Activated T-cell treated with anti-CD3 and anti-CD28 coated beads, Interleukin-2, amount 50 U/mL, for 72 hours (primary cell): ENCODE data around the gene CYP26A1. TPM values are rescaled to one million over a fixed set of nuclear protein-coding genes. Genes with fewer than 3 reads are reported as not detected.

Source experiments
- ATAC-seq, 2 donors: fragments of 150-1000 bp; cut with Tn5 transposase; replicated peaks in 1 of 2; 2 replicates each; pipeline ENCODE4 v1.10.0; 2021; ENCODE audit warnings: moderate library complexity in 2 of 2, mild to moderate bottlenecking in 1 of 2
- DNase-seq, 2 donors: peaks; one replicate each; pipeline ENCODE4 v3.0.0; 2021 to 2022; ENCODE audit warnings: mixed read lengths in 1 of 2
- H3K27ac Mint-ChIP-seq: one replicate; pipeline ENCODE4 v1.8.0; 2022; ENCODE audit warnings: mild to moderate bottlenecking, moderate library complexity, mixed read lengths
- H3K27me3 Mint-ChIP-seq: one replicate; pipeline ENCODE4 v1.8.0; 2022; ENCODE audit warnings: low read depth, mixed read lengths
- H3K36me3 Mint-ChIP-seq, 2 donors: one replicate each; pipeline ENCODE4 v1.8.0; 2022; ENCODE audit warnings: mixed read lengths in 2 of 2, mild to moderate bottlenecking in 1 of 2; ENCODE audit not compliant: insufficient read depth in 2 of 2
- H3K4me1 Mint-ChIP-seq: one replicate; pipeline ENCODE4 v1.8.0; 2022; ENCODE audit warnings: low read depth, mixed read lengths
- H3K4me3 Mint-ChIP-seq, 2 donors: one replicate each; pipeline ENCODE4 v1.8.0; 2022; ENCODE audit warnings: mild to moderate bottlenecking in 2 of 2, mixed read lengths in 2 of 2, moderate library complexity in 2 of 2
- H3K9me3 Mint-ChIP-seq, 2 donors: one replicate each; pipeline ENCODE4 v1.8.0; 2022; ENCODE audit warnings: mixed read lengths in 2 of 2
- total RNA-seq, 2 donors: library from RNA; stranded (reverse); gene quantifications; one replicate each; pipeline ENCODE4 v1.2.3, GENCODE V29; 2022

CYP26A1 gene
- total RNA-seq, 2 donors from 2014 or later: not detected

DNA sequence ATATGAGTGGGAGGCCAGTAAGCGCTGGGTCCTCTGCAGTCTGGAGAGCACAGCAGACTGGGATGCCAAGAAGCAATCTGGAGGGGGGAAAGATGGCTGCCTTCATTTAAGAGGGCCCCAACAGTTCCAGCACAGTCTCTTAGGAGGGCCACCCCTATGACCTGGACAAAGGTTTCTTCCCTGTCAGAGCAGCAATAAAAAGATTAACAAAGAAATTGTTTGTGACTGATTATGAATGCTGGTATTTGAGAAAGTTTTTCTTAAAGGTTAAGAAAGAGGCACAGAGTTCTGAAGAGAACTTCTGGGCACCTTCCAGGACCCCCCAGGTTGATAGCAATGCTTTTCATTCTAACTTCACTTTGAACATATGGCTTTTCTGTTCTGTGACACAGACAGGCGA, 52.3 kb downstream of the CYP26A1 start:
- no peaks in the 10 kb centered on the region for H3K27me3 Mint-ChIP-seq
- DNase-seq: no peak
- no peak for ATAC-seq
- H3K9me3 Mint-ChIP-seq: peaks cover 21 to 24% of the 10 kb centered on the region in 2 donors
- H3K4me1 Mint-ChIP-seq: peaks cover 26% of the 10 kb centered on the region
- H3K4me3 Mint-ChIP-seq: no peak overlapping the region
- H3K27ac Mint-ChIP-seq: no peak overlapping the region
- H3K36me3 Mint-ChIP-seq: peaks cover 17 to 27% of the 10 kb centered on the region in 2 donors

DNA sequence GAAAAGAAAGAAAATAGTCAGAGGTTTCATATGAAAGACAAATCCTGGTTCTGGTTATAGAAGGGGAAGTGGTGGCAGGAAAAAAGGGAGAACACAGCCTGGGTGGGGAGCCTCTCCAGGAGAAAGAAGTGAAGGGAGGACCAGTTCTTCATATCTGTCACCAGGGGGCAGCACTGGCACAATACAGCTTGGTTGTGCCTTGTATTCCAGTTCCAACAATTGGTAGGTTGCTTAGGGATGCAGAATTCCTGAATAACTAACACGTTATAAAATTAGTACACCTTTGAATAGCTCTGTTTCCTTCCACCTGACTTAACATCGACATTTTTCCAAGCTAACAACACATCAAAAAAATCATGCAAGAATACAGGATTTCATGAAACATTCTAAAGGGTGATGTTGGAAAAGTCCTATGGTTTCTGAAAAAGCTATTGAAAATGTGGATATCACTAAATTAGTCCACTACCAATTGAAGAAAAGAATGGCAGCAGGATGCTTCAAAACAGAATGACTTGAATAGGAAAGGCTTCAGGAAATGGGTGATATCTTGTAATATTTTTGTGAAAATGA, 52.9 kb downstream of the CYP26A1 start:
- no peak overlapping the region for H3K4me3 Mint-ChIP-seq
- no peaks in the 10 kb centered on the region for H3K27me3 Mint-ChIP-seq
- H3K27ac Mint-ChIP-seq: no peak overlapping the region
- H3K4me1 Mint-ChIP-seq: peaks cover 26% of the 10 kb centered on the region
- ATAC-seq (no peak), DNase-seq (no peak)
- peaks cover 17 to 27% of the 10 kb centered on the region in 2 donors for H3K36me3 Mint-ChIP-seq
- H3K9me3 Mint-ChIP-seq: peaks cover 21 to 24% of the 10 kb centered on the region in 2 donors

Other genes starting within 250 kb of the CYP26A1 start
- gene EXOC6, start 225.4 kb upstream of the CYP26A1 start, total RNA-seq: 10 to 100 TPM in 1 of 2 donors, 1 to 10 TPM in 1; 9.2 to 12.6 TPM
- gene CYP26C1, start 13.1 kb upstream of the CYP26A1 start, total RNA-seq: under 1 TPM in 1 of 2 donors, not detected in 1; 0.05 TPM